OCI-LY7 (cell line): ENCODE measurements around the gene APOL1.

Experiments used
- CTCF ChIP-seq: fragments of 200-600 bp; sonication (generic); conservative IDR thresholded peaks from 2 replicates; pipeline ENCODE4 v1.5.1; 2014; ENCODE audit warnings: mild to moderate bottlenecking, antibody characterized with exemption, low read length, moderate library complexity, mixed read lengths
- EZH2phosphoT487 ChIP-seq: fragments of 200-600 bp; sonication (generic); IDR thresholded peaks from 2 replicates; pipeline ENCODE4 v1.6.1; 2018; ENCODE audit warnings: low read depth, borderline replicate concordance, mild to moderate bottlenecking, mixed run types, antibody characterized with exemption, low read length, moderate library complexity, mixed read lengths

GRCh38 chr22:36308880-36309279 lies 55.9 kb downstream of the APOL1 start:
- no peak for TF ChIP-seq CTCF
- TF ChIP-seq EZH2phosphoT487 = no peak
